Measurements from ENCODE around the gene RHBDD1.

Gene RHBDD1

GRCh38 chr2:226977775-226978190 is 141.9 kb downstream of the RHBDD1 start:
- in situ Hi-C loops (cut with HindIII; ENCODE audit: low pct_unique_long_range_greater_than_20kb, low sequenced_read_pairs) = no loop called here
- no peak for TF ChIP-seq JUND (IDR thresholded peaks at IDR 0.05; ENCODE audit: low read depth)
- DNase-seq (ENCODE audit: low read depth in 1 of 2, low spot score in 1 of 2) = peak in 1 of 2 experiments; percentile 10

GRCh38 chr2:226978300-226978699 is 142.4 kb downstream of the RHBDD1 start:
- no peak for DNase-seq (ENCODE audit: low read depth in 1 of 2, low spot score in 1 of 2)
- in situ Hi-C loops (cut with HindIII; ENCODE audit: low pct_unique_long_range_greater_than_20kb, low sequenced_read_pairs) = no loop called here
- TF ChIP-seq JUND (IDR thresholded peaks at IDR 0.05; ENCODE audit: low read depth) = no peak

GRCh38 chr2:226979004-226979403 is 143.2 kb downstream of the RHBDD1 start:
- in situ Hi-C loops (cut with HindIII; ENCODE audit: low pct_unique_long_range_greater_than_20kb, low sequenced_read_pairs) = no loop called here
- no peak for DNase-seq (ENCODE audit: low read depth in 1 of 2, low spot score in 1 of 2)
- TF ChIP-seq JUND (IDR thresholded peaks at IDR 0.05; ENCODE audit: low read depth) = no peak

GRCh38 chr2:226981791-226982326 is 146.0 kb downstream of the RHBDD1 start:
- DNase-seq (ENCODE audit: low read depth in 1 of 2, low spot score in 1 of 2) = no peak
- no peak for TF ChIP-seq JUND (IDR thresholded peaks at IDR 0.05; ENCODE audit: low read depth)
- in situ Hi-C loops (cut with HindIII; ENCODE audit: low pct_unique_long_range_greater_than_20kb, low sequenced_read_pairs) = no loop called here

- DNase-seq (ENCODE audit: low read depth in 1 of 2, low spot score in 1 of 2) = no peak
- in situ Hi-C loops (cut with HindIII; ENCODE audit: low pct_unique_long_range_greater_than_20kb, low sequenced_read_pairs) = no loop called here
- TF ChIP-seq JUND (IDR thresholded peaks at IDR 0.05; ENCODE audit: low read depth) = no peak
Measured at GRCh38 chr2:226983895-226984749, 148.3 kb downstream of the RHBDD1 start.

- TF ChIP-seq JUND (IDR thresholded peaks at IDR 0.05; ENCODE audit: low read depth) = no peak
- DNase-seq (ENCODE audit: low read depth in 1 of 2, low spot score in 1 of 2) = peak; percentile 20 to 66
- in situ Hi-C loops (cut with HindIII; ENCODE audit: low pct_unique_long_range_greater_than_20kb, low sequenced_read_pairs) = no loop called here
Measured at GRCh38 chr2:226984750-226985582, 149.1 kb downstream of the RHBDD1 start.

GRCh38 chr2:226985583-226985946 is 149.7 kb downstream of the RHBDD1 start:
- no peak for DNase-seq (ENCODE audit: low read depth in 1 of 2, low spot score in 1 of 2)
- TF ChIP-seq JUND (IDR thresholded peaks at IDR 0.05; ENCODE audit: low read depth) = no peak
- in situ Hi-C loops (cut with HindIII; ENCODE audit: low pct_unique_long_range_greater_than_20kb, low sequenced_read_pairs) = no loop called here

- no peak for TF ChIP-seq JUND (IDR thresholded peaks at IDR 0.05; ENCODE audit: low read depth)
- in situ Hi-C loops (cut with HindIII; ENCODE audit: low pct_unique_long_range_greater_than_20kb, low sequenced_read_pairs) = no loop called here
- DNase-seq (ENCODE audit: low read depth in 1 of 2, low spot score in 1 of 2) = no peak
Measured at GRCh38 chr2:226991663-226992062, 155.8 kb downstream of the RHBDD1 start.

- no peak for DNase-seq (ENCODE audit: low read depth in 1 of 2, low spot score in 1 of 2)
- no peak for TF ChIP-seq JUND (IDR thresholded peaks at IDR 0.05; ENCODE audit: low read depth)
- in situ Hi-C loops (cut with HindIII; ENCODE audit: low pct_unique_long_range_greater_than_20kb, low sequenced_read_pairs) = no loop called here
Measured at GRCh38 chr2:226993171-226993570, 157.3 kb downstream of the RHBDD1 start.

- no peak for TF ChIP-seq JUND (IDR thresholded peaks at IDR 0.05; ENCODE audit: low read depth)
- in situ Hi-C loops (cut with HindIII; ENCODE audit: low pct_unique_long_range_greater_than_20kb, low sequenced_read_pairs) = no loop called here
- DNase-seq (ENCODE audit: low read depth in 1 of 2, low spot score in 1 of 2) = peak in 1 of 2 experiments; percentile 9
Measured at GRCh38 chr2:226994775-226995174, 158.9 kb downstream of the RHBDD1 start.

- TF ChIP-seq JUND (IDR thresholded peaks at IDR 0.05; ENCODE audit: low read depth) = no peak
- in situ Hi-C loops (cut with HindIII; ENCODE audit: low pct_unique_long_range_greater_than_20kb, low sequenced_read_pairs) = no loop called here
- DNase-seq (ENCODE audit: low read depth in 1 of 2, low spot score in 1 of 2) = peak in 1 of 2 experiments; percentile 32
Measured at GRCh38 chr2:226995625-226996041, 159.8 kb downstream of the RHBDD1 start.

- DNase-seq (ENCODE audit: low read depth in 1 of 2, low spot score in 1 of 2) = no peak
- no peak for TF ChIP-seq JUND (IDR thresholded peaks at IDR 0.05; ENCODE audit: low read depth)
- in situ Hi-C loops (cut with HindIII; ENCODE audit: low pct_unique_long_range_greater_than_20kb, low sequenced_read_pairs) = no loop called here
Measured at GRCh38 chr2:226999661-227000060, 163.8 kb downstream of the RHBDD1 start.

GRCh38 chr2:227000123-227000522 is 164.3 kb downstream of the RHBDD1 start:
- DNase-seq (ENCODE audit: low read depth in 1 of 2, low spot score in 1 of 2) = no peak
- in situ Hi-C loops (cut with HindIII; ENCODE audit: low pct_unique_long_range_greater_than_20kb, low sequenced_read_pairs) = no loop called here

More at GRCh38 chr2:227000123-227000522, 164.3 kb downstream of the RHBDD1 start:
- no peak for TF ChIP-seq JUND (IDR thresholded peaks at IDR 0.05; ENCODE audit: low read depth)

All from T47D (cell line).